NCI-H774 (cell line): ENCODE measurements around the gene ESR1.
"Not testable (repeated sequence)": the region's sequence is repeated elsewhere in the genome, so short reads cannot be mapped to it uniquely, and the experiment has no call there.

ENCODE experiments used
- DNase-seq: peaks from one replicate; lab custom pipeline; 2025; lab: John Stamatoyannopoulos, UW

The ESR1 gene

GRCh38 chr6:151813858-151814257 lies 6.4 kb downstream of the ESR1 start:
- no peak for DNase-seq

GRCh38 chr6:151814614-151815013 lies 7.1 kb downstream of the ESR1 start:
- no peak for DNase-seq

- DNase-seq, result no peak
Observed at GRCh38 chr6:151822252-151823111, 15.0 kb downstream of the ESR1 start.

GRCh38 chr6:151826517-151827142 lies 19.1 kb downstream of the ESR1 start:
- DNase-seq, result no peak

- DNase-seq, result no peak
Observed at GRCh38 chr6:151832710-151833109, 25.2 kb downstream of the ESR1 start.

DNA sequence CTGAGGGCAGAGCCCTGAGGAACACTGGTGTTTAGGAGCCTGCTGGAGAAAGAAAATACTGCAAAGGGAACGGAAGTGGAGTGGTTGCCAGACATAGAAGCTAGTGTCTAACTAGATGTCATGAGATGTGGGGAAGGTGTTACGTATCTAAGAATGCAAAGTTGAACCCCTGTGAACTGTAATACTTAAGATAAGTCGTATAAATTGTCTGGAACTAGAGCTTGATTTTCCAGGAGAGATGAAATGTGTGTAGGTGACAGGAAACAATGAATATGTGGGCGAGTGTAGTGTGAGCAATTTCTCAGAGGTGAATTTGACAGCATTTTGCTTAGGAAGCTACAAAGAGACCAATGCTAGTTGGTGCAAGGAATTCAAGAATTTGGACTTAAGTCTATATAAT lies 27.9 kb downstream of the ESR1 start:
- DNase-seq, result no peak

GRCh38 chr6:151837223-151837622 lies 29.7 kb downstream of the ESR1 start:
- DNase-seq, result no peak

- no peak for DNase-seq
Observed at GRCh38 chr6:151842816-151843215, 35.3 kb downstream of the ESR1 start.

DNA sequence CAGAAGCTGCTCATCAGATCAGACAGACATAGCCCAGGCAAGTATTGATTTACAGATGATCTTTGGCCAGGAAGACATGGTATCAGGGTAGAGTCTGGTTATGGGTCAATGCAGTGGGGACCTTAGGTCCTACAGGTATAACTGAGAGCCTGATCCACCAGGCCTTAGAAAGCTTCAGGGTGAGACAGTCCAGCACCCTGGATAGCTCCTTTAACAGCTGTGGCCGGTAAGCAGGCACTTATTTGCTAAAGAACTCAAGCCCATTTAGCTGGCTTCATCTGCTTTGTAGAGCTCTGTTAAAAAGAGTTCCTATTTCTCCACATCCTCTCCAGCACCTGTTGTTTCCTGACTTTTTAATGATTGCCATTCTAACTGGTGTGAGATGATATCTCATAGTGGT lies 39.6 kb downstream of the ESR1 start:
- DNase-seq, result no peak

DNA sequence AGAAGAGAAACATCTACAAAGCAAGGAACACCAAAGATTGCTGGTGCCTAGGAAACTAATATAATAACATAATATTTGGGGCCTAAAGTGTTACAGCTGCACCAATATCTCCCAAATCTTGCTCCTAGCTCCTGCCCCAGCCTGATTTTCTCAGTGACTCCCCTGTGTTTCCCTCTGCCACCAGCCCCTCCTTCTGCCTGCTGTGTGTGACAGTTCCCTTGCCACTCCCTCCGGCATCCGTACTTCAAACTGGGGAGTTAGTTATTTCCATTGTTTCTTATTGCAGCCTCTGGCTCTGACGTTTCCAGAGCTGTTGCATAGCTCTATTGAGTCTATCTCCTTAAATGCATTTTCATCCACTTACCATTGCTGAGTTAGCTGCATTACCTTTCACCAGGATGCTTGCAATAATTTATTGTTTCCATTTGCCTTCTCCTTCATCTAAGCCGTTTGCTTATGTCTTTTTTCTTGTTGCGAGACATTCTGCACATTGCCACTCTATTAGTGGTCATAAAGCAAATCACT lies 43.1 kb downstream of the ESR1 start:
- DNase-seq, result no peak

DNA sequence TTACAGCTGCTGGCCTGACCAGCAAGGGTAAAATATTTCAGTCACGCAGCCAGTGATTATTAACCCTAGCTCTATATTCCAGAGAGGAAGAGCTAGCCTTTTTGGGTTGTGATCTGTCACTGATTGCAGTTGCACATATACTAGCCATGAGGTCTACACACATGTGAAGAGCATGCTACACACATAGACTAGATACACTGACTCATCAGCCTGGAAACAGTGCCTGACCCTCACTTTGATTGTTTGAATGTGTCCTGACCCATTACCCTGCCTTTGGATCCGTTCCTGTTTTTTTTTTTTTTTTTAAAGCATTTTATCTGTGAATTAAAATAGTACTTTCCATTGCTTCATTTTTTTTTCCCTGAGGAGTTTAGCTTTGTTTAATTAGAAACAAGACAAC lies 50.8 kb downstream of the ESR1 start:
- DNase-seq, result no peak

DNA sequence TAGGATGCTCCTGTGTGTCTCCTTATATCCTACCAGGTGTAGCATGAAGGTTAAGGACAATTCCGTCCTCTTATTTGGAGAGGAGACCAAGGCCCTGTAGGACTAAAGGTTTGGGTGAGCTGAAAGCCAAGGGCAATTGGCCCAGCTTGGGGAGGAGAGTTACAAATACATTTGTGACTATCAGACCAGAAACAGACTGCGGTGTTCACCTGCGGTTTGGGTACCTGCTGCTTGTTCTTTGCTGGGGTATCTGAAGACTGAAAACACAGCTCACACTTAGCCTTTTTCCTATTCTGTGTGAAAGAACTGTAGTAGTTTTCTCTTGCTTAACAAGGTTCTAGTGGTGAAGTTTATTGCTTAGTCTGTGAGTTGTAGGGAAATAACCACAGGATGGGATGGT lies 55.0 kb downstream of the ESR1 start:
- DNase-seq, result no peak

GRCh38 chr6:151867361-151867869 lies 59.9 kb downstream of the ESR1 start:
- not testable (repeated sequence) for DNase-seq

DNA sequence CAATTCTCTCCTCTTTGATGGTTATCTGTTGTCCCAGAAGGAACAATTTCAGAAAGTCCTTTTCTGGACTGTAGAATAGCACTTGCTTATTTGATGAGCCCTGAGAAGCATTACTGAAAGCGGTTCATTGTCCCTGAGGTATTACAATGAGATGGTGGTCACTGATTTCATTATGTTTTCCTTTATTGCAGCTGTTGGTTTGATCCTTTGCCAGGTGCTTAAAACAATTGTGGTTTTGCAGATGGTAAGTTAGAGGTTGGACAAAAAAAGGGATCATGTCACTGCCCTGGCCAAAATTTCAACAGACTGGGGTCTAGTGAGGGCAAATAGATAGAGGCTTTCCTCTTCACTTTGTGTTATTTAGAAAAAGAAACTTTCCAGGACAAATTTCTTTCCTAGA lies 61.9 kb downstream of the ESR1 start:
- DNase-seq, result no peak

DNA sequence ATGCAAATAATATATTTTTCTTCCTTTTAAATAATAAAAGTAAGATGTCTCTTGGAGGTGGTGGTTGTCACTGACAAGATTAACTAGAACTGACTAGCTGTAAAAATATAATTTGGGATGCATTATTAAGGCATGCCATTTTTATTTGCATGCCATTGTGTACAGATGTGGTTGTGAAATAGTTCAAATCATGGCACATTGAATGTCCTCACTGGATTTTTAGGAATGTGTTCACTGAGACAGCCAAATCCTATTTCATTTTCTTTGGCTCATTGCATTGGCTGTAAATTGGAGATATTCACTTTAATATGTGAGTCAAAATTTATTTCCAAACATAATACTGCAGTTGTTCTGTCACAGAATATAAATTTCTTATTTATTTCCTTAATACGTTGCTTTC lies 62.3 kb downstream of the ESR1 start:
- DNase-seq, result no peak

- no peak for DNase-seq
Observed at GRCh38 chr6:151870375-151870774, 62.9 kb downstream of the ESR1 start.

- DNase-seq, result no peak
Observed at GRCh38 chr6:151875524-151875923, 68.0 kb downstream of the ESR1 start.

DNA sequence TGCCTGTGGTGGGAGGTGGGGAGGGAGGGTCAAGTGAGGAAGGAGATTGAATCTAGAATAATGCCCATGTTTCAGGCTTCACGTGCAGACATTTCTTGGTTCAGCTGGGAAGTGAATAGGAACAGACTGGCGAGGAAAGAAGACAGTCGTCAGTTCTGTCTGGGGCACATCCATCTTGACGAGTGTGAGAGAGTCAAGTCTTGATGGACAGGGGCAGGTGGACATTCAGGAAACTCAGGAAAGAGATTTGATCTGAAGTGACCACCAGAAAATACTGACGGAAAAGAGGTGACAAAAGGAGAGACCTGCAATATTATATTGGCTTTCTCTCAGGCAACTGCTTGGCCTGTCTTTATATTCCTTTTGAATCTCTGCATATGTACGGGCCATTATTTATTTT lies 68.6 kb downstream of the ESR1 start:
- no peak for DNase-seq

GRCh38 chr6:151877458-151877857 lies 70.0 kb downstream of the ESR1 start:
- no peak for DNase-seq

DNA sequence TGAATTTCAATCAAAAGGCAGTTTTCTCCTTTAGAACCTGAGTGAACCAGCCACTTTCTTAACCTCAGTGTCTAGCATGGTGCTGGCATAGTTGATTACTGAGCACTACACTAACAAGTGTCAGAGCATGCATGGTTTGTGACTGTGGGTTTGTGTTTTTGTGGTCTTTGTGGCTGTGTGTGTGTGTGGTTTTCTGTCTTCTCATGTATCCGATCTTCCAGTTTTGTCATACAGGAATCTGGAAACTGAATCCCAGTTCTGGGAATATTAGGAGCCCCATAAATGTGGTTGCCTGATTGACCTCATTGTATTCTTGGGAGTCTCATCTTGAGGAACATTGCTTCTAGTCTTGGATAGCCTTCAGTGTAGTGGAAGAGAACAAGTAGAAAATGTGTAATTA lies 73.7 kb downstream of the ESR1 start:
- no peak for DNase-seq

- DNase-seq, result no peak
Observed at GRCh38 chr6:151882206-151882605, 74.7 kb downstream of the ESR1 start.

DNA sequence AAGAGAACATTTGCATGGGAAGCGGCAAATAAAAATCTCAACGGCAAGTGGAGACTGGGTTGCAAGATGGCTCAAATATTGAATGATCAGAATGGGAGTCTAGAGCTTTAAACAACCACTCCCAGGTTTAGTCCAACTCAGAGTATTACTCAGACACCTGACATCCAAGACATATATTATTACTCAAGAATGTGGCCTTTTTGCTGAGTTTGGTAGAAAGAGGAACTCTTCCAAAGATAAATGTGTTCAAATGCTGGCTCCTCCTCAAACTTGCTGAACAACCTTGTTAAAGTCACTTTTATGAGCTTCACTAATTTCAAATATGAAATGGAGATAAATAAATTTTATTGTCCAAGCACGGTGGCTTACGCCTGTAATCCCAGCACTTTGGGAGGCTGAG lies 77.8 kb downstream of the ESR1 start:
- DNase-seq, result no peak

GRCh38 chr6:151891524-151891923 lies 84.0 kb downstream of the ESR1 start:
- no peak for DNase-seq
